ENCODE results near the gene CAPZA1. TPM values are rescaled to one million over a fixed set of nuclear protein-coding genes. Genes with fewer than 3 reads are reported as not detected.
A peak's percentile ranks its signal among the peaks of the same experiment; 100 is the strongest.

The CAPZA1 gene
- total RNA-seq, 4 donors from 2014 or later = 65.7 to 93.7 (median 84.1) TPM

- H3K27ac ChIP-seq = no peak overlapping the region
- H3K4me3 ChIP-seq = no peak overlapping the region
- WGBS, 2 donors (ENCODE audit: low coverage in 1 of 2) = 63 to 80% methylated on average over 1 to 2 of the region's 2 CpGs
- no peak for ATAC-seq
- peaks cover 19% of the 10 kb centered on the region for H3K27me3 ChIP-seq
- no peaks in the 10 kb centered on the region for H3K9me3 ChIP-seq
- H3K4me1 ChIP-seq = peaks cover 0 to 44% (median 27%) of the 10 kb centered on the region in 3 donors
- TF ChIP-seq POLR2AphosphoS5 (IDR thresholded peaks at IDR 0.05) (no peak), POLR2A (IDR thresholded peaks at IDR 0.05) (no peak), EP300 (IDR thresholded peaks at IDR 0.05) (no peak)
- TF ChIP-seq, protein P1, sequence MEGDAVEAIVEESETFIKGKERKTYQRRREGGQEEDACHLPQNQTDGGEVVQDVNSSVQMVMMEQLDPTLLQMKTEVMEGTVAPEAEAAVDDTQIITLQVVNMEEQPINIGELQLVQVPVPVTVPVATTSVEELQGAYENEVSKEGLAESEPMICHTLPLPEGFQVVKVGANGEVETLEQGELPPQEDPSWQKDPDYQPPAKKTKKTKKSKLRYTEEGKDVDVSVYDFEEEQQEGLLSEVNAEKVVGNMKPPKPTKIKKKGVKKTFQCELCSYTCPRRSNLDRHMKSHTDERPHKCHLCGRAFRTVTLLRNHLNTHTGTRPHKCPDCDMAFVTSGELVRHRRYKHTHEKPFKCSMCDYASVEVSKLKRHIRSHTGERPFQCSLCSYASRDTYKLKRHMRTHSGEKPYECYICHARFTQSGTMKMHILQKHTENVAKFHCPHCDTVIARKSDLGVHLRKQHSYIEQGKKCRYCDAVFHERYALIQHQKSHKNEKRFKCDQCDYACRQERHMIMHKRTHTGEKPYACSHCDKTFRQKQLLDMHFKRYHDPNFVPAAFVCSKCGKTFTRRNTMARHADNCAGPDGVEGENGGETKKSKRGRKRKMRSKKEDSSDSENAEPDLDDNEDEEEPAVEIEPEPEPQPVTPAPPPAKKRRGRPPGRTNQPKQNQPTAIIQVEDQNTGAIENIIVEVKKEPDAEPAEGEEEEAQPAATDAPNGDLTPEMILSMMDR (IDR thresholded peaks at IDR 0.05) = no peak
- no peaks in the 10 kb centered on the region for H3K36me3 ChIP-seq
Measured at GRCh38 chr1:112717263-112717873, 97.7 kb downstream of the CAPZA1 start.

DNA sequence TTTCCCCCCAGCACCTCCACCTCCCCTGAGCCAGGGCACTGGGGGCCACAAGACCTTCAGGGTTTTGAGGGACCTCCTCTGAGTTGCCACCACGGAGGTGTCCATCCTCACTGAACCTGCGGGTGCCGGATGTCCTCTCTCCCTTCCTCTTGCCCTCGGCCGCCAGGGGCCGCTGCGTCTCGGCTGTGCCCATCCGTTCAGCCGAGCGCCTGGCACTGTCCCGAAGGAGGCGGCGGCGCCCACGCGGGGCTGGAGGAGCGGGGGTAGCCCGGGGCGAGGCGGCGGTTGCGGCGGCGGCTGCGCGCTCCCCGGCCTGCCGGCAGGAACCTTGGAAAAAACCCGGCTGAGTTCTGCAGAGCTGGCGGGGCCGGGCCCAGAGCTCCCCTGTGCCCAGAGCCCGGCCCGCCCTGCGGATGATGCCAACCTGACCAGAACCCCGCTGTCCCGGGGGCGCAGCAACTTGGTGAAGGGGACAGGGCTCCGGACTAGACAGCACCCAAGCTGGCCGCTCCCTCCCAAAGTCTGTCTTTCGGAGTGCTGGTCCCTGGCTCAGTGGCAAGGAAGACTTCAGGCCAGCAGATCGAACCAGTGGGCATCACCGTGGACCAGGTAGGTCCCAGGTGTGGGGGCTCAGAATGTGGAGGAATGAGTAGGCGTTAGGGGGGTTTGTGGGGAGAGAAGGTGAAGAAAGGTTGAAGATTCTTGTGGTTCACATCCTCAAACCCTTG is 99.2 kb downstream of the CAPZA1 start:
- Histone ChIP-seq H3K27me3 (peaks cover 31% of the 10 kb centered on the region), H3K9me3 (no peaks in the 10 kb centered on the region), H3K36me3 (no peaks in the 10 kb centered on the region), H3K27ac (no peak overlapping the region), H3K4me3 (peak overlapping the region in 1 of 2 donors; percentile 40), H3K4me1 (peaks cover 0 to 47% (median 29%) of the 10 kb centered on the region in 3 donors)
- TF ChIP-seq POLR2AphosphoS5 (IDR thresholded peaks at IDR 0.05) = no peak
- TF ChIP-seq, protein P1 (IDR thresholded peaks at IDR 0.05) = peak; percentile 74 to 92 (median 84)
- TF ChIP-seq POLR2A (IDR thresholded peaks at IDR 0.05) = no peak
- TF ChIP-seq EP300 (IDR thresholded peaks at IDR 0.05) = no peak
- ATAC-seq = peak; percentile 44
- 19% methylated on average over 2 of the region's 44 CpGs; no CpG with 5 or more reads in 1 of the 2 donors for WGBS, 2 donors (ENCODE audit: low coverage in 1 of 2)

- no peak for ATAC-seq
- peaks cover 32% of the 10 kb centered on the region for H3K27me3 ChIP-seq
- no peaks in the 10 kb centered on the region for H3K36me3 ChIP-seq
- H3K27ac ChIP-seq = no peak overlapping the region
- H3K4me1 ChIP-seq = peaks cover 0 to 39% (median 22%) of the 10 kb centered on the region in 3 donors
- no peaks in the 10 kb centered on the region for H3K9me3 ChIP-seq
- TF ChIP-seq POLR2A (IDR thresholded peaks at IDR 0.05) (no peak), EP300 (IDR thresholded peaks at IDR 0.05) (no peak), POLR2AphosphoS5 (IDR thresholded peaks at IDR 0.05) (no peak)
- TF ChIP-seq, protein P1 (IDR thresholded peaks at IDR 0.05) = no peak
- H3K4me3 ChIP-seq = no peak overlapping the region
- 83% methylated on average over 1 of the region's 2 CpGs; no CpG with 5 or more reads in 1 of the 2 donors for WGBS, 2 donors (ENCODE audit: low coverage in 1 of 2)
Measured at GRCh38 chr1:112719706-112720105, 100.1 kb downstream of the CAPZA1 start.

- Histone ChIP-seq H3K4me1 (peaks cover 0 to 29% (median 16%) of the 10 kb centered on the region in 3 donors), H3K27me3 (peaks cover 32% of the 10 kb centered on the region), H3K4me3 (no peak overlapping the region), H3K27ac (no peak overlapping the region), H3K36me3 (no peaks in the 10 kb centered on the region), H3K9me3 (no peaks in the 10 kb centered on the region)
- ATAC-seq = no peak
- TF ChIP-seq EP300 (IDR thresholded peaks at IDR 0.05) (no peak), POLR2AphosphoS5 (IDR thresholded peaks at IDR 0.05) (no peak), POLR2A (IDR thresholded peaks at IDR 0.05) (no peak)
- TF ChIP-seq, protein P1 (IDR thresholded peaks at IDR 0.05) = no peak
- 83 to 100% methylated on average over 2 to 3 of the region's 3 CpGs for WGBS, 2 donors (ENCODE audit: low coverage in 1 of 2)
Measured at GRCh38 chr1:112720800-112721199, 101.2 kb downstream of the CAPZA1 start.

Small RNAs within 50 kb of the gene (small RNA-seq; reads per million reads assigned to genes)
- 0 reads per million in 4 donors for gene RNU7-70P

Other genes with a start within 250 kb of the CAPZA1 start
- gene CTTNBP2NL, start 223.6 kb upstream of the CAPZA1 start, total RNA-seq = 10 to 100 TPM; 15.5 to 37.0 (median 24.6) TPM
- 1 to 10 TPM; 2.8 to 4.8 (median 3.6) TPM for gene WNT2B, start 110.9 kb upstream of the CAPZA1 start, total RNA-seq
- 10 to 100 TPM; 18.2 to 34.1 (median 19.9) TPM for gene ST7L, start 691 bp upstream of the CAPZA1 start, total RNA-seq
- gene MOV10, start 54.8 kb downstream of the CAPZA1 start, total RNA-seq = 10 to 100 TPM; 13.4 to 25.3 (median 18.8) TPM
- 100 to 1,000 TPM; 183 to 354 (median 240) TPM for gene RHOC, start 87.3 kb downstream of the CAPZA1 start, total RNA-seq
- gene PPM1J, start 95.5 kb downstream of the CAPZA1 start, total RNA-seq = 1 to 10 TPM in 2 of 4 donors, under 1 TPM in 2; 0.35 to 2.8 (median 1.7) TPM

Measured in gastroesophageal sphincter (tissue), 4 donors.